Iris pigment epithelial cell (primary cell): ENCODE data around the gene NDUFAF3.
A peak's percentile ranks its signal among the peaks of the same experiment; 100 is the strongest.

Experiments
- DNase-seq: peaks from one replicate; pipeline ENCODE4 v3.0.0-alpha.2; 2011; ENCODE audit warnings: low read depth

NDUFAF3 gene

GRCh38 chr3:49054344-49054862, 32.5 kb downstream of the NDUFAF3 start:
- DNase-seq, result no peak

GRCh38 chr3:49057268-49057667, 35.3 kb downstream of the NDUFAF3 start:
- DNase-seq, result no peak

- peak; percentile 22 for DNase-seq
Measured at GRCh38 chr3:49058011-49058410, 36.1 kb downstream of the NDUFAF3 start.
